Measurements from ENCODE around the gene PABPN1L.

DNA sequence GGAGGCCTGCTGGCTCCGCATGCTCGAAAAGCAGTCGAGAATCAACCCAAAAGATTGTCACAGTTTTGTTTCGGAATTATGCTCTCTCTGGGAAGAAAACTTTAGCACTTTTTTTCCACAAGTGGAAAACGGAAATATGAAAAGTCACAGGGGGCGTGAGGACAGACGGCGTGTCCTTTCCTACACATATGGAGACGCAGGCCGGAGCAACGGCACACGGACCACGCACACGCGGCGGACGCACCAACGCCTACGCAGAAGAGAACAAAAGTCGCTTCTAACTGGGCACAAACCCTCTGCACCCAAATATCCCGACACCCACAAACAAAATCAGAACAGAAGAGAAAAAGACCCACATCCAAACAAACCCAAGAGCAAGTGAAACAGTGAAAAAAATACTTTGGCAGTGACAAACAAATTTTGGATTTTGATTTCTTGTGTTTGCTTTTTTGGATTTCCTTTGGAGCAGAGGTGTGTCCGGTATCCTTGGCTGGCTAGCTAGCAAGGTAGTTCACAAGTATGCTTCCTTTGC is 9.3 kb upstream of the PABPN1L start:
- no peak for TF ChIP-seq CHD1 (IDR thresholded peaks at IDR 0.05; ENCODE audit: low read depth, low read length)
- no peak for TF ChIP-seq SUZ12 (IDR thresholded peaks at IDR 0.05; ENCODE audit: low read length)
- no peak for TF ChIP-seq POLR2AphosphoS5 (IDR thresholded peaks at IDR 0.05; ENCODE audit: low read depth, low read length)
- TF ChIP-seq CREB1 (IDR thresholded peaks at IDR 0.05) = no peak
- TF ChIP-seq, protein P1, sequence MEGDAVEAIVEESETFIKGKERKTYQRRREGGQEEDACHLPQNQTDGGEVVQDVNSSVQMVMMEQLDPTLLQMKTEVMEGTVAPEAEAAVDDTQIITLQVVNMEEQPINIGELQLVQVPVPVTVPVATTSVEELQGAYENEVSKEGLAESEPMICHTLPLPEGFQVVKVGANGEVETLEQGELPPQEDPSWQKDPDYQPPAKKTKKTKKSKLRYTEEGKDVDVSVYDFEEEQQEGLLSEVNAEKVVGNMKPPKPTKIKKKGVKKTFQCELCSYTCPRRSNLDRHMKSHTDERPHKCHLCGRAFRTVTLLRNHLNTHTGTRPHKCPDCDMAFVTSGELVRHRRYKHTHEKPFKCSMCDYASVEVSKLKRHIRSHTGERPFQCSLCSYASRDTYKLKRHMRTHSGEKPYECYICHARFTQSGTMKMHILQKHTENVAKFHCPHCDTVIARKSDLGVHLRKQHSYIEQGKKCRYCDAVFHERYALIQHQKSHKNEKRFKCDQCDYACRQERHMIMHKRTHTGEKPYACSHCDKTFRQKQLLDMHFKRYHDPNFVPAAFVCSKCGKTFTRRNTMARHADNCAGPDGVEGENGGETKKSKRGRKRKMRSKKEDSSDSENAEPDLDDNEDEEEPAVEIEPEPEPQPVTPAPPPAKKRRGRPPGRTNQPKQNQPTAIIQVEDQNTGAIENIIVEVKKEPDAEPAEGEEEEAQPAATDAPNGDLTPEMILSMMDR (IDR thresholded peaks at IDR 0.05; ENCODE audit: control extremely low read depth in 1 of 3, insufficient read depth in 1 of 3, low read depth in 1 of 3, low read length in 3 of 3) = no peak
- TF ChIP-seq CHD2 (IDR thresholded peaks at IDR 0.05; ENCODE audit: low read length) = no peak
- no peak for TF ChIP-seq SP1 (IDR thresholded peaks at IDR 0.05; ENCODE audit: low read depth, low read length)
- TF ChIP-seq TEAD4 (IDR thresholded peaks at IDR 0.05; ENCODE audit: low read depth, low read length) = no peak
- TF ChIP-seq, protein P2, sequence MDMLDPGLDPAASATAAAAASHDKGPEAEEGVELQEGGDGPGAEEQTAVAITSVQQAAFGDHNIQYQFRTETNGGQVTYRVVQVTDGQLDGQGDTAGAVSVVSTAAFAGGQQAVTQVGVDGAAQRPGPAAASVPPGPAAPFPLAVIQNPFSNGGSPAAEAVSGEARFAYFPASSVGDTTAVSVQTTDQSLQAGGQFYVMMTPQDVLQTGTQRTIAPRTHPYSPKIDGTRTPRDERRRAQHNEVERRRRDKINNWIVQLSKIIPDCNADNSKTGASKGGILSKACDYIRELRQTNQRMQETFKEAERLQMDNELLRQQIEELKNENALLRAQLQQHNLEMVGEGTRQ (IDR thresholded peaks at IDR 0.05; ENCODE audit: low read length) = no peak

All from H1 (cell line).